H1 (cell line): ENCODE results near the gene SLC2A8. TPM values are rescaled to one million over a fixed set of nuclear protein-coding genes. Genes with fewer than 3 reads are reported as not detected.
A peak's percentile ranks its signal among the peaks of the same experiment; 100 is the strongest.

ENCODE experiments used
- CBX8 ChIP-seq: fragments of 300-800, 300-1000 bp; sonication (generic); IDR thresholded peaks from 2 replicates; pipeline ENCODE4 v1.7.1; 2016; ENCODE audit warnings: low read depth, low read length, borderline replicate concordance
- CEBPB ChIP-seq: IDR thresholded peaks from 2 replicates; pipeline ENCODE4 v1.6.1; 2012; ENCODE audit warnings: low read depth, low read length
- CREB1 ChIP-seq: IDR thresholded peaks from 2 replicates; pipeline ENCODE4 v1.6.1; 2012; ENCODE audit warnings: inconsistent platforms
- EZH2 ChIP-seq: fragments of 200-600 bp; sonication (generic); IDR thresholded peaks from 2 replicates; pipeline ENCODE4 v1.7.1; 2012; ENCODE audit warnings: low read depth, mild to moderate bottlenecking, moderate library complexity, low read length, inconsistent platforms; ENCODE audit not compliant: severe bottlenecking
- HDAC2 ChIP-seq, 2 experiments: fragments of 300-600 bp in 1 of 2; sonication (generic) in 1 of 2; IDR thresholded peaks; 2 replicates each; pipeline ENCODE4 v1.6.1; 2011 to 2012; ENCODE audit warnings: low read depth in 2 of 2, low read length in 2 of 2, mild to moderate bottlenecking in 2 of 2, moderate library complexity in 2 of 2, borderline replicate concordance in 1 of 2, inconsistent platforms in 1 of 2
- KDM1A ChIP-seq: fragments of 200-600, 300-600 bp; sonication (generic); IDR thresholded peaks from 2 replicates; pipeline ENCODE4 v1.7.1; 2016; ENCODE audit warnings: mild to moderate bottlenecking, low read length, borderline replicate concordance
- KDM4A ChIP-seq: IDR thresholded peaks from one replicate; pipeline ENCODE4 v1.7.1; 2012; ENCODE audit warnings: low read depth, mild to moderate bottlenecking, moderate library complexity, low read length, inconsistent platforms; ENCODE audit not compliant: severe bottlenecking
- KDM5A ChIP-seq: fragments of 200-600 bp; IDR thresholded peaks from 2 replicates; pipeline ENCODE4 v1.7.1; 2012; ENCODE audit warnings: mild to moderate bottlenecking, low read length, inconsistent platforms, mixed read lengths
- MAFK ChIP-seq: IDR thresholded peaks from 2 replicates; pipeline ENCODE4 v1.6.1; 2012; ENCODE audit warnings: low read depth, mild to moderate bottlenecking, improper control_type of control experiment, low read length
- PHF8 ChIP-seq: fragments of 200-600 bp; sonication (generic); conservative IDR thresholded peaks from 2 replicates; pipeline ENCODE4 v1.7.1; 2012; ENCODE audit warnings: low read depth, mild to moderate bottlenecking, inconsistent platforms, low read length, moderate library complexity
- POLR2AphosphoS5 ChIP-seq: IDR thresholded peaks from 2 replicates; pipeline ENCODE4 v1.6.1; 2011; ENCODE audit warnings: low read depth, low read length
- SAP30 ChIP-seq: fragments of 300-600 bp; sonication (generic); IDR thresholded peaks from 2 replicates; pipeline ENCODE4 v1.7.1; 2012; ENCODE audit warnings: low read length, moderate library complexity, mild to moderate bottlenecking, inconsistent platforms; ENCODE audit not compliant: insufficient read depth, insufficient replicate concordance
- SIN3A ChIP-seq, 2 experiments: IDR thresholded peaks in 1 of 2; conservative IDR thresholded peaks in 1 of 2; 2 replicates each; pipeline ENCODE4 v1.6.1; 2011 to 2012; ENCODE audit warnings: low read length in 2 of 2, improper control_type of control experiment in 1 of 2, low read depth in 1 of 2, mild to moderate bottlenecking in 1 of 2
- SIX5 ChIP-seq: IDR thresholded peaks from 2 replicates; pipeline ENCODE4 v1.6.1; 2011; ENCODE audit warnings: mild to moderate bottlenecking, low read depth, low read length
- SP2 ChIP-seq: IDR thresholded peaks from 2 replicates; pipeline ENCODE4 v1.6.1; 2012; ENCODE audit warnings: mild to moderate bottlenecking, low read length, inconsistent platforms
- TCF12 ChIP-seq: IDR thresholded peaks from 2 replicates; pipeline ENCODE4 v1.6.1; 2011; ENCODE audit warnings: low read depth, mild to moderate bottlenecking, low read length
- ZNF274 ChIP-seq: IDR thresholded peaks from 2 replicates; pipeline ENCODE4 v1.7.0; 2012; ENCODE audit warnings: low read length, borderline replicate concordance; ENCODE audit errors: extremely low read depth
- polyA plus RNA-seq, 7 experiments: library from polyadenylated mRNA; depleted of rRNA in 3 of 7; stranded (reverse) in 5 of 7; unstranded in 2 of 7; fragments of >200 nt in 5 of 7; fragments of 200-250 nt in 2 of 7; gene quantifications; 1 replicate in 5 of 7; 2 replicates in 1 of 7; 4 replicates in 1 of 7; pipeline versions ENCODE4 v1.2.1 to v1.2.3, GENCODE V29; 2011 to 2013; ENCODE audit warnings: missing spikeins in 2 of 7, mixed read lengths in 2 of 7
- total RNA-seq: library from RNA; stranded (reverse); fragmentation: NEBNext Ultra II Directional; extraction: Animal tissue kit (Norgen Biotek cat#: 25700); gene quantifications from 2 replicates; pipeline ENCODE4 v1.2.1, GENCODE V29; 2021
- TF ChIP-seq, protein P1 (sequence below), 3 experiments: IDR thresholded peaks; 1 replicate in 2 of 3; 2 replicates in 1 of 3; pipeline versions ENCODE4 v1.5.1 to v1.6.1; 2011; ENCODE audit warnings: low read length in 3 of 3, mild to moderate bottlenecking in 3 of 3, inconsistent platforms in 2 of 3, low read depth in 1 of 3, moderate library complexity in 1 of 3; ENCODE audit not compliant: insufficient read depth in 1 of 3; ENCODE audit errors: control extremely low read depth in 1 of 3

Gene SLC2A8
- total and polyA plus RNA-seq, 2 of the 8 experiments (the other 6 are each of a cell fraction or from before 2014, with no cell fraction given): 24.6 to 36.4 TPM

DNA sequence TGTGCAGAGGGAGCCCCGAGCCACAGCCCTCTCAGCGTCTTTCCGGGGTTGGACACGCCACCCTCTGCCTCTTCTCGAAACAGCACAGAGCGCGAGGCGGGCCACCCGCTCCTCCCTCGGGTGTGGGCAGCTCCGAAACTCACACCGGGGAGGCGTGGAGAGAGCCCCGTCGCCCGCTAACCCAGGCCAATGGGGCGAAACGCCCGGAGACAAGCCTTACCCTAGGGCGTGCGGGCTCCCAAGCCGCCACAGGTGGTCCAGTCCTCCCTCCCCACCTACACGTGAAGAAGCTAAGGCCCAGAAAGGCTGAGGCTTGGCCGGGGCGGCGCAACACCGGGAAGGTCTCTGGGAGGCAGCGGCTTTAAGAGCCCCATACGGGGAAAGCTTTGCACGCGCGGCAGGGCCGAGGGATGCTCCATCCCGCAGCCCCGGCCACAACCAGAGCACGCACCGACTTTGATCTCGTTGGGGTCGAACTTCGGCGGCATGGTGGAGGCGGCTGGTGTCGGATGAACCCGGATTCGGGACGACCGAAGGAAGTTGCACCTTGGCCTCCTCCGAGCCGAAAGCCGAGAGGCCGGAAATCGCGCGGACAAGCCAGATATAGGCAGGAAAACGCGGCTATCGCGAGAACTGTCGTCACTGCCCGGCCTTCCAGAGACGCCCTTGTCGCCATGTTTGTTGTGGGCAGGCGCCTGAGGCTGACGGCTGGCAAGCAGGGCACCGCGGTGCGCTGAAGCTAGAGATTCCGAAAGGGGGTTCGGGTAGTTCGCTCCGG lies 54.0 kb downstream of the SLC2A8 start, which contains the start of the genes LRSAM1 and RPL12 (continued):
- TF ChIP-seq TCF12: no peak
- TF ChIP-seq SIN3A (conservative IDR thresholded peaks at IDR 0.05 in 1 of 2, IDR thresholded peaks at IDR 0.05 in 1 of 2; ENCODE audit: low read depth in 1 of 2, low read length in 2 of 2): peak; percentile 43 to 90; a peak in 2 of 4 replicates
- TF ChIP-seq KDM4A: peak; percentile 99
- peak; percentile 97 for TF ChIP-seq CREB1
- TF ChIP-seq KDM5A: no peak
- no peak for TF ChIP-seq HDAC2 (IDR thresholded peaks at IDR 0.05; ENCODE audit: borderline replicate concordance in 1 of 2, low read depth in 2 of 2, low read length in 2 of 2)
- TF ChIP-seq SAP30: peak; percentile 35
- peak; percentile 99 for TF ChIP-seq POLR2AphosphoS5
- no peak for TF ChIP-seq SP2
- TF ChIP-seq ZNF274: no peak
- no peak for TF ChIP-seq MAFK
- TF ChIP-seq EZH2: no peak
- TF ChIP-seq, protein P1, sequence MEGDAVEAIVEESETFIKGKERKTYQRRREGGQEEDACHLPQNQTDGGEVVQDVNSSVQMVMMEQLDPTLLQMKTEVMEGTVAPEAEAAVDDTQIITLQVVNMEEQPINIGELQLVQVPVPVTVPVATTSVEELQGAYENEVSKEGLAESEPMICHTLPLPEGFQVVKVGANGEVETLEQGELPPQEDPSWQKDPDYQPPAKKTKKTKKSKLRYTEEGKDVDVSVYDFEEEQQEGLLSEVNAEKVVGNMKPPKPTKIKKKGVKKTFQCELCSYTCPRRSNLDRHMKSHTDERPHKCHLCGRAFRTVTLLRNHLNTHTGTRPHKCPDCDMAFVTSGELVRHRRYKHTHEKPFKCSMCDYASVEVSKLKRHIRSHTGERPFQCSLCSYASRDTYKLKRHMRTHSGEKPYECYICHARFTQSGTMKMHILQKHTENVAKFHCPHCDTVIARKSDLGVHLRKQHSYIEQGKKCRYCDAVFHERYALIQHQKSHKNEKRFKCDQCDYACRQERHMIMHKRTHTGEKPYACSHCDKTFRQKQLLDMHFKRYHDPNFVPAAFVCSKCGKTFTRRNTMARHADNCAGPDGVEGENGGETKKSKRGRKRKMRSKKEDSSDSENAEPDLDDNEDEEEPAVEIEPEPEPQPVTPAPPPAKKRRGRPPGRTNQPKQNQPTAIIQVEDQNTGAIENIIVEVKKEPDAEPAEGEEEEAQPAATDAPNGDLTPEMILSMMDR (IDR thresholded peaks at IDR 0.05; ENCODE audit: control extremely low read depth in 1 of 3, insufficient read depth in 1 of 3, low read depth in 1 of 3, low read length in 3 of 3): no peak
- no peak for TF ChIP-seq KDM1A
- TF ChIP-seq CEBPB: no peak
- peak; percentile 98 for TF ChIP-seq PHF8
- TF ChIP-seq CBX8: no peak
- TF ChIP-seq SIX5: peak; percentile 71
